OCI-LY1 (cell line): ENCODE results near the gene USP22.

ENCODE experiments used
- H2AFZ ChIP-seq: fragments of 200-600 bp; sonication (generic), shearing (Covaris generic); 2 replicates; pipeline ENCODE4 v1.6.0; 2014; ENCODE audit warnings: antibody characterized with exemption, mild to moderate bottlenecking, low read length
- H3F3A ChIP-seq: fragments of 200-600 bp; sonication (generic), shearing (Covaris generic); 2 replicates; pipeline ENCODE4 v1.6.0; 2014; ENCODE audit warnings: mild to moderate bottlenecking, antibody characterized with exemption, low read length, moderate library complexity; ENCODE audit not compliant: insufficient read depth
- H3K27ac ChIP-seq: fragments of 200-600 bp; sonication (generic); 2 replicates; pipeline ENCODE4 v1.5.1; 2014; ENCODE audit warnings: low read length, mixed run types, mild to moderate bottlenecking, low read depth; ENCODE audit not compliant: poor library complexity, severe bottlenecking
- H3K27me3 ChIP-seq: fragments of 200-600 bp; sonication (generic); 2 replicates; pipeline ENCODE4 v1.6.0; 2014; ENCODE audit warnings: antibody characterized with exemption, mild to moderate bottlenecking, low read length, moderate library complexity; ENCODE audit not compliant: insufficient read depth
- H3K36me3 ChIP-seq: fragments of 200-600 bp; sonication (generic); 2 replicates; pipeline ENCODE4 v1.6.1; 2014; ENCODE audit warnings: mild to moderate bottlenecking, antibody characterized with exemption, low read length, moderate library complexity, mixed read lengths; ENCODE audit not compliant: insufficient read depth
- H3K4me1 ChIP-seq: fragments of 200-600 bp; sonication (generic); 2 replicates; pipeline ENCODE4 v1.5.1; 2014; ENCODE audit warnings: mild to moderate bottlenecking, low read length, moderate library complexity; ENCODE audit not compliant: insufficient read depth, severe bottlenecking
- H3K4me2 ChIP-seq: fragments of 200-600 bp; sonication (generic), shearing (Covaris generic); 2 replicates; pipeline ENCODE4 v1.6.1; 2014; ENCODE audit warnings: low read length
- H3K4me3 ChIP-seq: fragments of 200-600 bp; sonication (generic); 2 replicates; pipeline ENCODE4 v1.5.1; 2014; ENCODE audit warnings: low read length, low read depth, mild to moderate bottlenecking, mixed read lengths; ENCODE audit not compliant: poor library complexity, severe bottlenecking
- H3K79me2 ChIP-seq: fragments of 200-600 bp; shearing (Covaris generic); 2 replicates; pipeline ENCODE4 v1.6.1; 2016; ENCODE audit warnings: mixed run types, low read length, mixed read lengths; ENCODE audit not compliant: insufficient read depth
- H3K9ac ChIP-seq: fragments of 200-600 bp; sonication (generic), shearing (Covaris generic); 2 replicates; pipeline ENCODE4 v1.6.1; 2014; ENCODE audit warnings: mild to moderate bottlenecking, low read length, mixed read lengths
- H3K9me2 ChIP-seq: fragments of 200-600 bp; sonication (generic), shearing (Covaris generic); 2 replicates; pipeline ENCODE4 v1.6.1; 2014; ENCODE audit warnings: low read depth, mild to moderate bottlenecking, low read length, mixed read lengths
- H3K9me3 ChIP-seq: fragments of 200-600 bp; shearing (Covaris generic); 2 replicates; pipeline ENCODE4 v1.6.1; 2014; ENCODE audit warnings: low read length, mixed read lengths
- H4K20me1 ChIP-seq: fragments of 200-600 bp; sonication (generic), shearing (Covaris generic); 2 replicates; pipeline ENCODE4 v1.6.0; 2016; ENCODE audit warnings: mild to moderate bottlenecking, low read length; ENCODE audit not compliant: insufficient read depth
- EZH2 ChIP-seq: fragments of 200-600 bp; sonication (generic), shearing (Covaris generic); IDR thresholded peaks from 2 replicates; pipeline ENCODE4 v1.8.0; 2017; ENCODE audit warnings: borderline replicate concordance, mixed run types, mild to moderate bottlenecking, antibody characterized with exemption, low read length, moderate library complexity, mixed read lengths
- TF ChIP-seq, protein P1 (sequence below): fragments of 200-600 bp; sonication (generic), shearing (Covaris generic); IDR thresholded peaks from 2 replicates; pipeline ENCODE4 v1.5.1; 2017; ENCODE audit warnings: mild to moderate bottlenecking, antibody characterized with exemption, low read length, moderate library complexity, mixed read lengths

Gene USP22

DNA sequence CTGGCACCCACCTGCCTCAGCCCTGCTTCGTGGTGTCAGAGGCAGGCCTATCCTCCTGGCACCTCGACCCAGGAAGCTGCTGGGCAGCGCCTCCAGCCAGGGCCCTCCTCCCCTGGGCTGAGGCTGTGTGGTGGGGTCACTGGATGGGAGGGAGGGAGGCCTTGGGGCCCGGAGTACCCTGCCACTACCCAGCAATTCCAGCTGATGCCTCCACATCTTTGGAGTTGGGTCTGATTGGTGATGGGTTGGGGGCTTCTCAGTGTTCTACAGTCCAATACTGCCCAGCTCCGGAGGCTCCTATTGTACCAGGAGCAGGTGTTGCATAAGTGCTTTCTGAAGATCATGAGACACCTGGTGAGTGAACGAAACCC is 48.0 kb downstream of the USP22 start:
- Histone ChIP-seq H3K4me3 (no peak overlapping the region), H3K4me2 (no peak overlapping the region), H3K27me3 (peaks cover 5% of the 10 kb centered on the region; the same call in 1 of the 2 replicates), H3K79me2 (no peaks in the 10 kb centered on the region), H3K9me3 (no peaks in the 10 kb centered on the region), H4K20me1 (no peaks in the 10 kb centered on the region), H3F3A (no peaks in the 10 kb centered on the region), H3K36me3 (peaks cover 1% of the 10 kb centered on the region), H3K9me2 (no peaks in the 10 kb centered on the region), H3K27ac (no peak overlapping the region), H3K4me1 (no peaks in the 10 kb centered on the region), H3K9ac (no peak overlapping the region), H2AFZ (no peak overlapping the region)
- no peak for TF ChIP-seq EZH2
- TF ChIP-seq, protein P1, sequence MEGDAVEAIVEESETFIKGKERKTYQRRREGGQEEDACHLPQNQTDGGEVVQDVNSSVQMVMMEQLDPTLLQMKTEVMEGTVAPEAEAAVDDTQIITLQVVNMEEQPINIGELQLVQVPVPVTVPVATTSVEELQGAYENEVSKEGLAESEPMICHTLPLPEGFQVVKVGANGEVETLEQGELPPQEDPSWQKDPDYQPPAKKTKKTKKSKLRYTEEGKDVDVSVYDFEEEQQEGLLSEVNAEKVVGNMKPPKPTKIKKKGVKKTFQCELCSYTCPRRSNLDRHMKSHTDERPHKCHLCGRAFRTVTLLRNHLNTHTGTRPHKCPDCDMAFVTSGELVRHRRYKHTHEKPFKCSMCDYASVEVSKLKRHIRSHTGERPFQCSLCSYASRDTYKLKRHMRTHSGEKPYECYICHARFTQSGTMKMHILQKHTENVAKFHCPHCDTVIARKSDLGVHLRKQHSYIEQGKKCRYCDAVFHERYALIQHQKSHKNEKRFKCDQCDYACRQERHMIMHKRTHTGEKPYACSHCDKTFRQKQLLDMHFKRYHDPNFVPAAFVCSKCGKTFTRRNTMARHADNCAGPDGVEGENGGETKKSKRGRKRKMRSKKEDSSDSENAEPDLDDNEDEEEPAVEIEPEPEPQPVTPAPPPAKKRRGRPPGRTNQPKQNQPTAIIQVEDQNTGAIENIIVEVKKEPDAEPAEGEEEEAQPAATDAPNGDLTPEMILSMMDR: no peak

DNA sequence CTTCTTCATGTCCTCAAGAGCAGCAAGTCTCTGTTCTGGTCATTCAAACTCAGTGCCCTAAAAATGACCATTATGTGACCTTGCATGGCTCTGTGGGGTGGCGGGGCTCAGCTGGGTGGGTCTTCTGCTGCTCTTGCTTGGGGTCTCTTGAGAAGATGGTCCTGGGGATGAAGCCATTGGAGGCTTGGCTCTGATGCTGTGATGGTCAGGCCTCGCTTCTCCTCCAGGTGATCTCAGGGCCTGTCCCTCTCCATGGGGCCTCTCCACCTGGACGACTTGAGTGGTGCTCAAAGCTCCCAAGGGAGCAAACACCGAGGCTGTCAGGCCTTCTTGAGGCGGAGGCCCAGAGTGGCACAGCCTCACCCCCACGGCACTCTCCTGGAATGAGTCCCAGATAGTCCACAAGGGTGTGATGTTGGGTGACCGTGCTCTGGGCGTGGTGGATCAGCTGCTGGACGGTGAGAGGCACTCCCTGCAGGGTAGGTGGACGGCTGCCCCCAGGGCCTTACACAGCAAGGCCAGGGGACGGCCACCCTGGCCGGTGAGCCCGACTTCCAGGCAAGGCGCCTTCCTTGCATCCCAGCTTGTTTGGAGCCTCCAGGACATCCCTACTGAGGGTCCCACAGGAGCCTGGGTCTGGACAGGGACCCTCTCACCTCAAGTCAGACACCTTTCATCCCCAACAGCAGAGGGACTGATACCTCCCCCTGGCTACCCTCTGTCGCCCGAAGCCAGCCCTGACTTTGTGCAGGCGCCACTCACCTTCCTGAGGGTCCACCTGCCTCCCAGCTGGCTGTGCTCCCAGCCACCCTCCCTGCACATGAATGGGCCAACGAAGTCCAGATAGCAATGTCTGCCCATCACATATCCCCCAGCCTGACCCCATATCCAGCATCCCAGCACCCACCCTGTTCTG is 48.7 kb downstream of the USP22 start:
- H3K79me2 ChIP-seq: no peaks in the 10 kb centered on the region
- H3K4me1 ChIP-seq: no peaks in the 10 kb centered on the region
- H3K36me3 ChIP-seq: no peaks in the 10 kb centered on the region; the same call in 1 of the 2 replicates
- no peak overlapping the region for H3K4me2 ChIP-seq
- no peak overlapping the region for H3K27ac ChIP-seq
- TF ChIP-seq, protein P1: no peak
- TF ChIP-seq EZH2: no peak
- H3K4me3 ChIP-seq: no peak overlapping the region
- H3K9me3 ChIP-seq: no peaks in the 10 kb centered on the region
- H3F3A ChIP-seq: no peaks in the 10 kb centered on the region
- H3K9ac ChIP-seq: no peak overlapping the region
- no peak overlapping the region for H2AFZ ChIP-seq
- peaks cover 5% of the 10 kb centered on the region; the same call in 1 of the 2 replicates for H3K27me3 ChIP-seq
- no peaks in the 10 kb centered on the region for H3K9me2 ChIP-seq
- no peaks in the 10 kb centered on the region for H4K20me1 ChIP-seq

DNA sequence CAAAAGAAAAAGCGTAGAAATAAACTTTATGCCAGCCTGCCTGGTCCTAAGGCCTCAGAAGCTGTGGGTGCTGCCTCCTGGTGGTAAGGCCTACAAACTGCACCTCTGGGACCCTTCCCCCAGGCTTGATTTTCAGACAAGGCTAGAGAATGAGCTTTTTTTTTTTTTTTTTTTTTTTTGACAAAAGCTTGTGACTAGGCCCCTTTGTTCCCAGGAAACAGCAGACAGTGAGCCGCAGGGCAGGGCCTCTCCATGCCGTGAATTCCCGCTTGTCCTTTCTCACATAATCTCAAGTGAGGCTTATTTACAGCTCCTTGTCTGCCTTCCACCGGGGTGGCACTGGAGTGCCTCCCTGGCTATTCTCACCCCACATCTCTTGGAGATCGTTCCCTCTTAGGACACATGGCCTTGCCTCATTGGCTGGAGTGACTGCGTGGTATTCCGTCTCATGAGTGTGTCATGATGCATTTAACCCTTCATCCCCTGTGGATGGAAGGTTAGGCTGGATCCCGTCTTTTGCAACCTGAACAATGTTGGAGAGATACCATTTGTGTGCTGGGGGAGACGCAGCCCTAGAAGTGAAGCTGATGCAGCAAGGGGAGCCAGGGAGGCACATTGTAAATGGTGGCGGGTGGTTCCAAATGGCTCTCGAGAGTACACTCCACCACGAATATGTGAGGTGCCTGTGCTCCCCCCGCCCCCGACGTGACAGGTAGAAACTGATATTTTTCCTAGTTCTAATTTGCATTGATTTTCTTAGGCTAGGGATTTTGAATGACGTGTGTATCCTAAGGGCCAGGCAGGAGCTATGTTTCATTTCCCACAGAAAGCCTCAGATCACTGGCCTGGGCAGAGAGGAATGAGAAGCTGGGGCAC is 49.6 kb downstream of the USP22 start:
- no peak overlapping the region for H3K27ac ChIP-seq
- H3F3A ChIP-seq: no peaks in the 10 kb centered on the region
- no peak overlapping the region for H3K4me3 ChIP-seq
- H3K4me2 ChIP-seq: no peak overlapping the region
- H3K27me3 ChIP-seq: peaks cover 5% of the 10 kb centered on the region; the same call in 1 of the 2 replicates
- no peaks in the 10 kb centered on the region for H3K36me3 ChIP-seq
- H3K9me2 ChIP-seq: no peaks in the 10 kb centered on the region
- no peaks in the 10 kb centered on the region for H4K20me1 ChIP-seq
- H3K79me2 ChIP-seq: no peaks in the 10 kb centered on the region
- no peaks in the 10 kb centered on the region for H3K4me1 ChIP-seq
- no peak overlapping the region for H2AFZ ChIP-seq
- no peaks in the 10 kb centered on the region for H3K9me3 ChIP-seq
- TF ChIP-seq, protein P1: peak; percentile 88
- no peak for TF ChIP-seq EZH2
- no peak overlapping the region for H3K9ac ChIP-seq
